Measurements from ENCODE around the gene PRKCE. TPM values are rescaled to one million over a fixed set of nuclear protein-coding genes. Genes with fewer than 3 reads are reported as not detected.

The PRKCE gene
- total and polyA plus RNA-seq, 2 of the 8 experiments (the other 6 are each of a cell fraction or from before 2014, with no cell fraction given) = 0.54 to 2.1 TPM

GRCh38 chr2:45884126-45884525 lies 232.7 kb downstream of the PRKCE start:
- no peaks in the 10 kb centered on the region for H3K23me2 ChIP-seq (ENCODE audit: low read depth, low read length)
- 0 out of 4 replicates have a peak, but pooled peaks cover 0 to 4% of the 10 kb centered on the region in 2 experiments for H3K9me3 ChIP-seq (ENCODE audit: insufficient read depth in 2 of 2, low read depth in 1 of 2, low read length in 1 of 2)
- no peak overlapping the region for H3K56ac ChIP-seq (replicated peaks; ENCODE audit: insufficient read length, low read depth, low read length)
- no peak overlapping the region for H2AK5ac ChIP-seq (ENCODE audit: low read depth, low read length)
- DNase-seq (ENCODE audit: low read depth in 1 of 2, low spot score in 2 of 2) (no peak), FAIRE-seq (no peak)
- no peak overlapping the region for H4K8ac ChIP-seq (ENCODE audit: extremely low read depth, insufficient read depth, low read length)
- WGBS, 2 experiments (ENCODE audit: extremely low coverage in 1 of 2, insufficient coverage in 1 of 2, insufficient read length in 1 of 2, insufficient replicate concordance in 2 of 2, low coverage in 1 of 2, low lambda C conversion rate in 2 of 2, missing lambda C conversion rate in 1 of 2) = 82% methylated on average over 2 of the region's 2 CpGs; no CpG with 5 or more reads in 1 of the 2 experiments
- CTCF ChIA-PET (ENCODE audit: partially characterized antibody) = interaction anchor here (1.3 kb wide), 1 partner anchor 106 kb away, joined by 4 read pairs; no protein-coding TSS in a partner anchor
- H4K20me1 ChIP-seq (replicated peaks in 1 of 2; ENCODE audit: control insufficient read depth in 1 of 2, insufficient read depth in 2 of 2, low read length in 2 of 2) = no peaks in the 10 kb centered on the region
- H2BK12ac ChIP-seq (ENCODE audit: low read depth, low read length) = no peak overlapping the region
- no peak overlapping the region for H3K27ac ChIP-seq (ENCODE audit: low read depth, low read length)
- H3K36me3 ChIP-seq (ENCODE audit: control insufficient read depth in 2 of 4, insufficient read depth in 4 of 4, low read length in 3 of 4) = no peaks in the 10 kb centered on the region
- no peak overlapping the region for H3K23ac ChIP-seq (ENCODE audit: insufficient read length)
- no peak overlapping the region for H3K14ac ChIP-seq (ENCODE audit: insufficient read length)
- no peak overlapping the region for H4K91ac ChIP-seq (replicated peaks; ENCODE audit: insufficient read length, low read length)
- H4K5ac ChIP-seq (ENCODE audit: insufficient read length, low read depth, low read length) = no peak overlapping the region
- H2BK120ac ChIP-seq (replicated peaks; ENCODE audit: low read depth, low read length) = no peak overlapping the region
- no peak overlapping the region for H2BK20ac ChIP-seq (ENCODE audit: low read length)
- no peaks in the 10 kb centered on the region for H3K79me2 ChIP-seq (ENCODE audit: control insufficient read depth in 1 of 2, insufficient read depth in 2 of 2, low read length in 2 of 2)
- no peak overlapping the region for H3K4ac ChIP-seq (replicated peaks; ENCODE audit: insufficient read length, low read depth, low read length)
- POLR2A ChIA-PET (ENCODE audit: partially characterized antibody) = no interaction called here
- H3K9ac ChIP-seq (replicated peaks in 1 of 4; ENCODE audit: extremely low read depth in 1 of 4, low read depth in 3 of 4, low read length in 3 of 4) = no peak overlapping the region
- H3K18ac ChIP-seq (ENCODE audit: extremely low read depth, low read length) = no peak overlapping the region
- H3K4me2 ChIP-seq (ENCODE audit: insufficient read depth in 1 of 2, low read depth in 2 of 2, low read length in 2 of 2) = no peak overlapping the region
- no peak overlapping the region for H2AFZ ChIP-seq (ENCODE audit: low read length)
- no peaks in the 10 kb centered on the region for H3K27me3 ChIP-seq (replicated peaks in 1 of 4; ENCODE audit: control insufficient read depth in 3 of 4, extremely low read depth in 1 of 4, insufficient read depth in 3 of 4, low read length in 3 of 4)
- no peak overlapping the region for H2BK5ac ChIP-seq (ENCODE audit: low read depth, low read length)
- H2BK15ac ChIP-seq (ENCODE audit: low read length) = no peak overlapping the region
- H3K4me3 ChIP-seq (ENCODE audit: extremely low read depth in 1 of 4, insufficient read depth in 2 of 4, low read depth in 3 of 4, low read length in 4 of 4) = no peak overlapping the region
- H3K79me1 ChIP-seq (ENCODE audit: low read depth, low read length) = no peaks in the 10 kb centered on the region
- H3K4me1 ChIP-seq (replicated peaks in 1 of 4; ENCODE audit: control insufficient read depth in 3 of 4, insufficient read depth in 4 of 4, low read length in 3 of 4) = no peaks in the 10 kb centered on the region
- TF ChIP-seq KDM5A (IDR thresholded peaks at IDR 0.05; ENCODE audit: low read length) (no peak), KDM1A (IDR thresholded peaks at IDR 0.05; ENCODE audit: borderline replicate concordance, low read length) (no peak), TCF12 (IDR thresholded peaks at IDR 0.05; ENCODE audit: low read depth, low read length) (no peak), NRF1 (IDR thresholded peaks at IDR 0.05; ENCODE audit: low read depth, low read length) (no peak), SIX5 (IDR thresholded peaks at IDR 0.05; ENCODE audit: low read depth, low read length) (no peak), RXRA (IDR thresholded peaks at IDR 0.05; ENCODE audit: insufficient read depth, low read depth, low read length) (no peak), SRF (IDR thresholded peaks at IDR 0.05; ENCODE audit: low read depth, low read length) (no peak), NANOG (IDR thresholded peaks at IDR 0.05; ENCODE audit: insufficient read depth, low read depth, low read length, poor library complexity, severe bottlenecking) (no peak), SAP30 (IDR thresholded peaks at IDR 0.05; ENCODE audit: insufficient read depth, insufficient replicate concordance, low read length) (no peak), CEBPB (IDR thresholded peaks at IDR 0.05; ENCODE audit: low read depth, low read length) (no peak), GABPA (IDR thresholded peaks at IDR 0.05; ENCODE audit: borderline replicate concordance, insufficient read depth, low read length) (no peak), SIN3A (conservative IDR thresholded peaks at IDR 0.05 in 1 of 2, IDR thresholded peaks at IDR 0.05 in 1 of 2; ENCODE audit: low read depth in 1 of 2, low read length in 2 of 2) (no peak), RNF2 (IDR thresholded peaks at IDR 0.05; ENCODE audit: borderline replicate concordance, low read depth, low read length, missing control alignments, poor library complexity, severe bottlenecking) (no peak)
- TF ChIP-seq, protein P1, sequence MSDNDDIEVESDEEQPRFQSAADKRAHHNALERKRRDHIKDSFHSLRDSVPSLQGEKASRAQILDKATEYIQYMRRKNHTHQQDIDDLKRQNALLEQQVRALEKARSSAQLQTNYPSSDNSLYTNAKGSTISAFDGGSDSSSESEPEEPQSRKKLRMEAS (IDR thresholded peaks at IDR 0.05) = no peak
